ENCODE results near the gene DGKB.
A peak's percentile ranks its signal among the peaks of the same experiment; 100 is the strongest.

Gene DGKB

GRCh38 chr7:14818871-14819270 is 83.7 kb downstream of the DGKB start:
- no peak for DNase-seq

DNA sequence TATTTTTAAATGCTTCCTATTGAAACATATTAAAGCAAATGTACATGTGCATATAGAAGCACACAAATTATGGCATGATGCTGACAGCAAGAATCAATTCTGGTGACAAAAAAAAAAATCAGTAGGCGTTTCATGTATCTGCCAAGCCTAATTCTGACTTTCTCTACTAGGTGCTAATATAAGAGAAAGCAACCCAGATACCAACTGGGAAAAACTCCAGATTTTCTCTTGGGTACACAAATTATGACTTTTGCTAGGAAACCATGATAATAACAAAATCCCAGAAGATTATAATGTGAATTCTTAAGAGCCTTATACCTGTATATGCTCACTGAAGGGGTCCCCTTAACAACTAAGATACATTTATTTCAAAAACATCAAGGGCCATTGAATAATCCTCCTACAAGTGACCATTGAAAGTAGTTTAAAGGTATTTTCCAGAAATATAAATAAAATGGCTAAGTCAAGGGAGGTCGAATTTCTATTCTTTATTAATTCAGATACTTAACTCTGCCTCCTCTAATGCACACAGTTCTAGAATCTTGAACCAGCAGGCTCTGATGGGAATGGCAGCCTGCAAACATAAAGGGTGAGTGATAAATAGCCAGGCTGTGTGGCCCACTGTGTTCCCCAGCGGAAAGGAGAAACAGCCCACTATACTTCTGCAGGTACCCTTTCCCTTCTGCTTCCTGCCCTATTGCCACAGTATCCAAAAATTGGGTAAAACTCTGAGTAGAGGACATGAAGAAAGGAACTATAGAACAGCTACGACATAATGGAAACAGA is 84.5 kb downstream of the DGKB start:
- no peak for DNase-seq

DNA sequence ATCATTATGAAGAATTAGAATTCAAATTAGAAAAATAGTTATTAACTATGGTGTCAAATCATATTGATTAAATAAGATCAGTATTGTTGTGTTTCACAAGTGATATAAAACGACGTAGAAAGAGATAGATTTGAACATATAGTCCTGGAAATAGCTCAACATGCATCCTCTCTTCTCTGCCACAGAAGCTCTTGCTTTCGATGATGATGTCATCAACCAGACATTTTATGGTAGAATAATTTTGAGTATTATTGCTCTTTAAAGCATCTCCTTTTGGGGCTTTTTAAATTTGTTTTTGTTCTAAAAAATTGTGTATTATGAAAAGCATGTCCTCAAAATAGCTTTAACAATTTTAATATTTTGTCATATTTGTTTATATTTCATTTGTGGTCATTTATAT is 95.0 kb downstream of the DGKB start:
- DNase-seq = no peak

DNA sequence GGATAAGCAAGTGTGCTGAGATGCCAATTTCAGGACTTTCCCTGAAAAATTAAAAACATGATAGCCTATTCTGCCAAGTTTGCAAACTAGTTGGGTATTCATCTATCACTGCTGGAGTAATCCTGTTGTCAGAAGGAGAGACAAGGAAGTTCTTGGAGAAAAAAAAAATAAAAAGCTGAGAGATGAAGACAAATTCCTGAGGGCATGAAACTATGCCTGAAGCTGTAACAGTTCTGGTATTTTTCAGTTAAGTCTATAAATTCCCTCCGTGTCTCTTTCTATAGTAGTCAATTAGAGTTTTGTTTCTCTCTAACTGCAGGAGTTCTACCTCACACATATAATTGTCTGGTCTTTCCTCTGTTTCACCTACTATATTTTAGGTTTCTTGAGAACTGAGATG is 95.7 kb downstream of the DGKB start:
- DNase-seq = no peak

- no peak for DNase-seq
Observed at GRCh38 chr7:14805105-14805719, 97.3 kb downstream of the DGKB start.

DNA sequence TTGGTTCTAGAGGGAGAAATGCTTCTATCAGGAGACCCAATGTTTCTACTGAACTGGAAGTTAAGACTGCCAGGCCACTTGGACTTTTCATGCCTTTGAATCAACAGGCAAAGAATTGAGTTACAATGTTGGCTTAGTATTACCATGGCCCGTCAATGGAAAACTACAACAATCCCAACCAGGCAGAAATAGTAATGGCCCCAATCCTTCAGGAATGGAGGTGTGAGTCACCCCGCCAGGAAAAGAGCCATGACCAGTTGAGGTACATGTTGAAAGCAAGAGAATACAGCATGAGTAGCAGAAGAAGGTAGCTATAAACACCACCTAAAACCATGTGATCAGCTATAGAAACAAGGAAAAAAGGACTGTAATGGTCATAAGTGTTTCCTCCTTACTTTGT is 101.9 kb downstream of the DGKB start:
- DNase-seq = no peak

DNA sequence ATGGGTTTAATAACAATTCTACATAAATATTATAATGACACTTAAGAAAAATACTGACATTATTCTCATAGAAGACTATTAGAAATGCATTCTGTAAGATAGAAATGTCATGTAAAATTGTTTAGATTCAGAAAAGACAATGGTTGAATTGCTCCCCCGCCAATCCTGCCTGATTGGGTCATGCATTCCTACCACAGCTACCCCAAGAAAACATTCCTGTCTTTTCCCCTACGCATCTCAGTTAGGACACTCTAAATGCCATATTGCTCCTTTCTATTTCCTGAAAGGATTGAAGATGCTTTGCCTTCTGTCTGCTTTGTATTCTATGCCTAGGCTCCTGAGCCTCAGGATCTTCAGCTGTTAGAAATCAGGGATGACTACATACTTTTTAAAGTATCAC is 109.4 kb downstream of the DGKB start:
- no peak for DNase-seq

DNA sequence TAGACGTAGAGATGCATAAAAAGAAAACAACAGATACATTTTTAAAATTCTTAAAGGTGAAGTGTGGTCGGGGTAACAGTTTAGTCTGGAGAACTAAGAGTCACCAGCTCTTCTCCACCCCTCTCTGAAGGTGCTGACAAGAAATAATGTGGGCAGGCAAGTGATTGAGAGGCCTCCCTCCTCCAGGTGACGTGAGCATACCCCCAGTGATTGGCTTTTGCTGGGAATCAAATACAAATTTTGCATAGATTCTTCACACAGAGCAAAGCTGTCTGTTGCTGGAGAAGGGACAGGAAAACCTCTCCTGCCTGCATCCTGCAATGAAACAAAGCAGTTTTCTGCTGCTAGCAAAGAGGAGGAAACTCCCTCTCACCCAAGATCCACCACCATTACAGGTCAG is 115.0 kb downstream of the DGKB start:
- no peak for DNase-seq

GRCh38 chr7:14786314-14786895 is 116.1 kb downstream of the DGKB start:
- no peak for DNase-seq

DNA sequence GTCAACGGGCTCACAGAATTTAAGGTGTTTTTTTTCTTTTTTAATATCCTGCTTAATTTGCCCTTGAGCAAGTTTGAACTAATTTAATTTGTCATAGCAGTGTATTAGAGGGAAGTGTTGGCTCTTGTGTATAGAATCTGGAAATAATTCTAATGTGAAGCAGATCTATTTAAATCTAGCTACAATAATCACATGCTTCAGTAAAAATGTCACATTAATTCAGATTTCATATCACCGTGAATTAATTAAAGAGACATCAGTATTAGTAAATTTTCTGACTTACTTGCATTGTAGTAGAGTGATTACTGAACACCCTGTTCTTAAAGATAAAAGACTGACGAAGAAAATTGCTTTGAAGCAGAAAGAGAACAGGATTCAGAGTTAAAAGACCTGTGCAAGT is 124.7 kb downstream of the DGKB start:
- no peak for DNase-seq

GRCh38 chr7:14776266-14776665 is 126.3 kb downstream of the DGKB start:
- DNase-seq = no peak

DNA sequence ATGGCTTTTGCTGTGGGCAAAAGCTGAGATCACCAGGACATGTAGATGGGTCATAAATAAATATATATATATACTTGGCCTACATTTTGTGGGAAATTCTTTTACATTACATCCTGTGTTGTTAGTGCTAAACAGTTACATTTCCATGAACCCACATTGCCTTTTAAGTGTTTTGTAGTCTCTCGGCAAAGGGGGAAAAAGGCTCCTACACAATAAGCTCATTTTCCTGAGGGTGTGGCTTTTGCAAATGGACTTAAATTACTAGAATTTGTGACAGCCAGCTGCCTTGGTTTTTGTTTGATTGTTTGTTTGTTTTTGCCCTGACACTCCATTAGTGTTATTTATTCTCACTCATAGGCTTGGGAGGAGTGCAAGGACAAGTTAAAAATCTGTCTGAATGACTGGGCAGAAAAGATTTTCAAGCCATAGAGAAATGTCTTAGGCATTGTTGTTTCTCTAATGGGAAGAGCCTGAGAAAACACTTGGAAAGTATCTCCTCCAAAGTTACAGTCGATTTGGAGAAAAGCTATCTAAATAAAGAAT is 128.8 kb downstream of the DGKB start:
- DNase-seq = no peak

- no peak for DNase-seq
Observed at GRCh38 chr7:14770614-14771013, 131.9 kb downstream of the DGKB start.

- DNase-seq = no peak
Observed at GRCh38 chr7:14769261-14769660, 133.3 kb downstream of the DGKB start.

- DNase-seq = no peak
Observed at GRCh38 chr7:14767716-14768425, 134.7 kb downstream of the DGKB start.

GRCh38 chr7:14766747-14767146 is 135.8 kb downstream of the DGKB start:
- no peak for DNase-seq

- DNase-seq = no peak
Observed at GRCh38 chr7:14765731-14766130, 136.8 kb downstream of the DGKB start.

DNA sequence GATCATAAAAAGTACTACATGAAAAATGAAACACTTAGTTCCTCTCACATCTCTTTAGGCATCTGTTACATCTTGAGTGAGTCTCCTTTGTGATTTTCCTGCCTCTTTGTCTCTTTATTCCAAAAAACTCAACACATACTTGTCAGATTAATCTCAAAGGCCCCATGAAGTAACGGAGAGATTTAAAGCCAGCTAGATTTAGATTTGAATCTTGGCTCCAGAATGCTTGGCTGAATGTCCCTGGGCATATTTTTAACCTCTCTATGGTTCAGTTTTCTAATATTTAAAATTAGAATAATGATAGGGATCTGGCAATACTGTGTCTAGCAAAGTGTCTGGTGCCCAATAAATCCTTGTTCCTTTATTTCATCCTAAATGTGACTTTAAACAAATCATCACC is 140.0 kb downstream of the DGKB start:
- DNase-seq = no peak

GRCh38 chr7:14761510-14762296 is 140.8 kb downstream of the DGKB start:
- DNase-seq = peak in 11 of 14 donors; percentile 7 to 71 (median 27)

- no peak for DNase-seq
Observed at GRCh38 chr7:14760730-14761478, 141.6 kb downstream of the DGKB start.

DNA sequence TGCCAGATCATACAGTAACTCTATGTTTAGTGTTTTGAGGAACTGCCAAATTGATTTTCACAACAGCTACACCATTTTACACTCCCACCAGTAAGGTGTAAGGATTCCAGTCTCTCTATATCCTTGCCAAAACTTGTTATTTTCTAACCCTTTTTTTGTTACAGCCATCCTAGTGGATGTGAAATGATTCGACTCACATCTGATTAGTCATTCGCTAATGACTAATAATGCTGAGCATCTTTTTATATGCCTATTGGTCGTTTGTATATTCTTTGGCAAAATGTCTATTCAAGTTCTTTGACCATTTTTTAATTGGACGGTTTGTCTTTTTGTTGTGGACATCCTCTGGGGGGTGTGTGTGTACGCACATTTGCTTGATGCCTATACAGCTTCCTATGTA is 142.8 kb downstream of the DGKB start:
- DNase-seq = no peak

Measured in C1 segment of cervical spinal cord (tissue), 14 donors.